ENCODE measurements around the gene HS3ST5.

Gene HS3ST5

GRCh38 chr6:114342826-114343781 lies at the start of gene HS3ST5:
HS3ST5 (minus strand) TSS chr6:114343023; CDS start chr6:114062845, 280,178 bp downstream.
- peak; percentile 14 for DNase-seq

- peak; percentile 2 for DNase-seq
Measured at GRCh38 chr6:114390176-114390575, 47.4 kb upstream of the HS3ST5 start.

GRCh38 chr6:114389111-114389510 lies 46.3 kb upstream of the HS3ST5 start:
- no peak for DNase-seq

GRCh38 chr6:114382406-114382805 lies 39.6 kb upstream of the HS3ST5 start:
- no peak for DNase-seq

- no peak for DNase-seq
Measured at GRCh38 chr6:114377881-114378280, 35.1 kb upstream of the HS3ST5 start.

GRCh38 chr6:114376611-114377175 lies 33.9 kb upstream of the HS3ST5 start:
- DNase-seq = no peak

GRCh38 chr6:114375541-114376192 lies 32.8 kb upstream of the HS3ST5 start:
- no peak for DNase-seq

- DNase-seq = no peak
Measured at GRCh38 chr6:114367315-114367961, 24.6 kb upstream of the HS3ST5 start.

- no peak for DNase-seq
Measured at GRCh38 chr6:114366899-114367298, 24.1 kb upstream of the HS3ST5 start.

- DNase-seq = peak; percentile 54
Measured at GRCh38 chr6:114364301-114364700, 21.5 kb upstream of the HS3ST5 start.

GRCh38 chr6:114362957-114363356 lies 20.1 kb upstream of the HS3ST5 start:
- DNase-seq = no peak

GRCh38 chr6:114362396-114362795 lies 19.6 kb upstream of the HS3ST5 start:
- DNase-seq = no peak

GRCh38 chr6:114361036-114361435 lies 18.2 kb upstream of the HS3ST5 start:
- DNase-seq = no peak

- DNase-seq = no peak
Measured at GRCh38 chr6:114355300-114355699, 12.5 kb upstream of the HS3ST5 start.

GRCh38 chr6:114354482-114354881 lies 11.7 kb upstream of the HS3ST5 start:
- DNase-seq = no peak

- DNase-seq = no peak
Measured at GRCh38 chr6:114346451-114346850, 3.6 kb upstream of the HS3ST5 start.

- no peak for DNase-seq
Measured at GRCh38 chr6:114344971-114345275, 2.1 kb upstream of the HS3ST5 start.

- no peak for DNase-seq
Measured at GRCh38 chr6:114344246-114344970, 1.6 kb upstream of the HS3ST5 start.

GRCh38 chr6:114343782-114344144 lies 940 bp upstream of the HS3ST5 start:
- DNase-seq = no peak

GRCh38 chr6:114342086-114342825 lies 567 bp downstream of the HS3ST5 start:
- DNase-seq = peak; percentile 1

GRCh38 chr6:114339706-114340105 lies 3.1 kb downstream of the HS3ST5 start:
- peak; percentile 21 for DNase-seq

GRCh38 chr6:114334237-114334636 lies 8.6 kb downstream of the HS3ST5 start:
- no peak for DNase-seq
